HG03139 (cell line): ENCODE data around the gene NACAD.
"Not testable (repeated sequence)": the region's sequence is repeated elsewhere in the genome, so short reads cannot be mapped to it uniquely, and the experiment has no call there.

Source experiments
- ATAC-seq: cut with Tn5 transposase; IDR thresholded peaks from one replicate; pipeline ENCODE4 v1.9.1; 2021; ENCODE audit not compliant: unreplicated experiment

The NACAD gene

DNA sequence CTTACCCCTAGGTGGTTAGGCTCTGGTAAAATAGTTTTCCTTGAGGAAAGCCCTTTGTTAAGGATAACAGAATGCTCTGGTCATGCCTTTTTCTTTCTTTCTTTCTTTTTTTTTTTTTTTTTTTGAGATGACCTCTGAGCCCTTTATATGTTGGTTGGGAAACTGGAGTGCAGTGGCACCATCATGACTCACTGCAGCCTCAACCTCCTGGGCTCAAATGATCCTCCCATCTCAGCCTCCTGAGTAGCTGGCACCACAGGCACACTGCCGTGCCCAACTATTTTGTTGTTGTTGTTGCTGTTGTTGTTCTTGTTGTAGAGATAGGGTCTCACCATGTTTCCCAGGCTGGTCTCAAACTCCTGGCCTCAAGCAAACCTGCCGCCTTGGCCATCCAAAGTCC, 27.4 kb downstream of the NACAD start:
- no peak for ATAC-seq

DNA sequence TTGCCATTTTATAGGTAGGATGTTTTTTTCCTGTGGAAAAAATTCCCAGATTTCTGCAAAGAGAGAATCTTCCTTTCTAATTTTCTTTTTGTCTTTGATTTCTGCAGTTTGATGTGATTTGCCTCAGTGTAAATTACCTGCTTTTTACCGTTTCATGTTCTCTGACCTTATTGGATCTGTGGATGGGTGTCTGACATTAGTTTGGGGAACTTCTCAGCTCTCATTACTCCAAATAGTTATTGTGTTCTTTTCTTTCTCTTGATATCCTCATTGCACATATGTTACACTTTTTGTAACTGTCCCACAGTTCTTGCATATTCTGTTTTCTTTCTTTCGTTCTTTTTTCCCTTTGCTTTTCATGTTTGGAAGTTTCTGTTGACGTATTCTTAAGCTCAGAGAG, 28.5 kb downstream of the NACAD start:
- ATAC-seq, result no peak

DNA sequence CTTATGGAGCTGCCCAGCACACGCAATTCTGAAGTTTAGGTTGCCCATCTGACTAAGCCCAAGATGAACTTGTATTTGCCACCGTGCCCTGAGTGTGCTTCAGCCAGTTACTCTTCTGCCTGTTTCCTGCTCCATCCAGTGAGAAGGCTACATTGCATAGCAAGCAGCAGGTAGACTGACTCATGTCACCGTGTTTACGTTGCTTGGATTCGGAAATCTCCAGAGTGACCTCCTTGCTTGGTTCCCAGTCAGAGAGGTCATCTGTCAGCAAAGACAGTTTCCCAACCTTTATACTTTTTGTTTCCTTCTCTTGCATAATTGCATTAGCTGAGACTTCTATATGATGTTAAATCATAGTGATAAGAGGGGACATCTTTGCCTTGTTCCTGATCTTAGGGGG, 30.9 kb downstream of the NACAD start:
- ATAC-seq, result no peak

DNA sequence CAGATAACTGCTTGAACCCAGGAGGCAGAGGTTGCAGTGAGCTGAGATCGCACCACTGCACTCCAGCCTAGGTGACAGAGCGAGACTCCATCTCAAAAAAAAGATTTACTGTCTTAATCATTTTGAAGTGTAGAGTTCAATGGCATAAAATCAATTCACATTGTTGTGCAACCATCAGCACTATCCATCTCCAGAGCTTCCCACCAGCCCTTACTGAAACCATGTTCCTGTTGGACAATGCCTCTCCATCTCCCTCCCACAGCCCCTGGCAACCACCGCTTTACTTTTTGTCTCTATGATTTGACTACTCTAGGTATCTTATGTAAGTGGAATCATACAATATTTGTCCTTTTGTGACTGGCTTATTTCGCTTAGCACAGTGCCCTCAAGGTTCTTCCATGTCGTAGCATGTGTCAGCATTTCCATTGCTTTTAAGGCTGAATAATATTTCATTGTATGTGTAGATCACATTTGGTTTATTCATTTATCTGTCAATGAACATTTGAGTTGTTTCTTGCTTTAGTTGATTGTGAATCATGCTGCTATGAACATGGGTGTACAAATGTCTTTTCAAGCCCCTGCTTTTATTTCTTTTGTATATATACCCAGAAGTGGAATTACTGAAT, 33.1 kb downstream of the NACAD start:
- ATAC-seq, result no peak

DNA sequence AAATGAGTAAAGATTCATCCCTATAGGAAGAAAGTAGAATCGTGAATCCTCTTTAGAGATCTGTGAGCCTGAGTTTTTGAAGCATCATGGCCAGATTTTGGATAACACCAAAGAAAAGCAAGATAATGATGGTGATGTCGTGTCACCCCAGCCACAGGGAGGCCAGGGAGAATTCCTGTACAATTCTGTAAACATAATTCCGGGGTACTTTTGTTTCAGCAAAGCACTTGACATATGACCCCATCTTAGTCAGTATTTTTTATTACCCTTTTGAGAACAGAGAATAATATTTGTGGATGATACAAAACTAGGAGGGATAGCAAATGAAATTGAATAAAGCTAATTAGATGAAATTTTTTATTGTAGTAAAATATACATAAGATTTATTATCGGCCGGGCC, 33.8 kb downstream of the NACAD start:
- no peak for ATAC-seq

DNA sequence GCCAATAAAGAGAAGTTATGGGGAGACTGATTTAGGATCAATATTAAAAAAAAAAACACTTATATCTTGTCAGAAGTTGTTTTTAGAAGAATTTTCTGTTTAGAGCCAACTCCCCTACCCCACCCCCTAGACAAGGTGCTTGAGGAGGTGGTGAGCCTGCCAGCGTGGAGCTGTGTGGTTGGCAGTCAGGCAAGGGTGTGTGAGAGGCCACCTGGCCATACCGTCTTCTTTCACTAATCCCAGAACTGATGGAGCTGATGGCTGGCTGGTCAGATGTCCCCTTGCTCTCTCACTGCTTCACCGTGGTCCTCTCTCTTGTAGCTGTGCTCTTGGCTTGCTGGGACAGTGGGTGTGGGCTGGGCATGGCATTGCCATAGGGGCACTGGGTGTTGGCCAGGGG, 34.3 kb downstream of the NACAD start:
- ATAC-seq, result no peak

DNA sequence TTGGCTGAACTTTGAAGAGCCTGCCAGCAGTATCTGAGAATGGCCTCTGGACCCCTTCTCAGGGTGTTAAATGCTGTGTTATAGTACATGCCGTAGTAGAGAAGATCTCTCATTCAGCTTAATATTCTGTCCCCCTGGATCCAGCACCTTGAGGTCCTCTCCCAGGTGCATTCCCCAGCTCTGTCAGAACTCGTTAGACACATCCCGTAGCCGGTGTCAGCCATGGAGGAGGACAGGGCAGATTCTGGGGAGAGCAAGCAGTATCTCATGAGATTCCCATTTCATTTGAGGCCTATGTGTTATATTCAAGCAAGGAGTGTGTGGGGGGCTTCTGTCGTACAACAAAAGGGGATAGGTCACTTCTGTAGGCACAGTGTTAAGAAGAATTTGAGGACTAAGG, 34.8 kb downstream of the NACAD start:
- no peak for ATAC-seq

DNA sequence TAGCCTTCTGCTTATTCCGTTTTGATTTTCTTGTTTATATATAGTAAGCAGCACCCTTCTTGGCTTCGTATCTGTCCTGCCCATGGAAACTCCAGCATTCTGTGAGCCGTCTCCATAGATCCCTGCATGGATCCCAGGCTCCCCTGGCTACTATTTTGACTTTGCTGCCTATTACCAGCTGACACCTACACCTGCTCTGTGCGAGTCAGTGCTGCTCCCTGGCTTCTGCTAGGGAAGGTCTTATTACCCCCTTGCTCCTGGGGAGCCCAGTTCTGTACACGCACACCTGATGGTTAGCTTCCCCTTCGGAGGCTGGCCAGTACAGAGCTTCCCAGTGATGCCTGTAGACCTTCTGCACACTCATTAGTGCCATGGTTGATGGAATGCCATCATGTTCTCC, 35.4 kb downstream of the NACAD start:
- no peak for ATAC-seq

DNA sequence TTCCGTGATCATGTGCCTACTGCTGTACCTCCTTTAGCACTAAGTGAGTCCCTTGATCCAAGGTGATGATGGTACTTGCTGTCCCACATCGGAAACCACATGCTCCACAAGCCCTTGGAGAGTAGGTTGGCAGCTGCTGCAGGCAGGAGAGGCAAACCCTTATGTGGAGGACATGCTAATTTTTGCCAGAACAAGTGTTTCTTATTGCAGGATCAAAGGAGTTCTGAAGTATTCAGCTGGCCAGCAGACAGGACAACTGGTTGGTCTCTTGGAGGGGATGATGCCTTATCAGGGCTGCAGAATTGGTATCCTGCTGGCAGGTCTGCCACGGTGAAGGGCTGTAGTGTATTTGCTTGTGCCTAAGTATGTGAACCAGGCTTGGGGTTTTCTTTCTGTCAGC, 36.8 kb downstream of the NACAD start:
- ATAC-seq, result no peak

DNA sequence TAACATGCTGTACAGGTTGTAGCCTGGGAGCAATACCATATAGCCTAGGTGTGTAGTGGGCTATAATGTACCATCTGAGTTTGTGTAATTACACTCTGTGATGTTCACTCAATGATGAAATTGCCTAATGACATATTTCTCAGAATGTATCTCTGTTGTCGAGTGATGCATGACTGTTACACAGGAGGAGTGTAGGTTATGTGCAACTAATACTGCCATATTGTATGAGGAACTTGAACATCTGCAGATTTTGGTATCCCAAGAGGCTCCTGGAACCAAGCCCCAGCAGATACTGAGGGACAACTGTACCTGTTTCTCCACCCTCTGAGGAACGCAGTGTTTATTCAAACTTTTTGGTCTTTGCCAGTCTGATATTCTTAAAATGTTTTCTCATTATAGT, 38.6 kb downstream of the NACAD start:
- ATAC-seq, result no peak

DNA sequence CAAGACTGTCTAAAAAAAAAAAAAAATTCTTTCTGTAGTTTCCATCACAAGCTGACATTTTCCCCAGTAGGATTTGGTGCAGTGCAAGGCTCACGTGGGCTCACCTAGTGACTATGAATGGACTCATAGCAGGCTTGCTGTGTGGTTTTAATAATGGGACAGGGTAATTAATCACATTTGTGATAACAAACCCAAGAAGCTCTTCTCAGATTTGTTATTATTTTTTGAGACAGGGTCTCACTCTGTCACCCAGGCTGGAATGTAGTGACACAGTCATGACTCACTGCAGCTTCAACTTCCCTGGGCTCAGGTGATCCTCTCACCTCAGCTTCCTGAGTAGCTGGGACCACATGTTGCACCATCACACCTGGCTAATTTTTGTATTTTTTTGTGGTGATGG, 40.0 kb downstream of the NACAD start:
- no peak for ATAC-seq

DNA sequence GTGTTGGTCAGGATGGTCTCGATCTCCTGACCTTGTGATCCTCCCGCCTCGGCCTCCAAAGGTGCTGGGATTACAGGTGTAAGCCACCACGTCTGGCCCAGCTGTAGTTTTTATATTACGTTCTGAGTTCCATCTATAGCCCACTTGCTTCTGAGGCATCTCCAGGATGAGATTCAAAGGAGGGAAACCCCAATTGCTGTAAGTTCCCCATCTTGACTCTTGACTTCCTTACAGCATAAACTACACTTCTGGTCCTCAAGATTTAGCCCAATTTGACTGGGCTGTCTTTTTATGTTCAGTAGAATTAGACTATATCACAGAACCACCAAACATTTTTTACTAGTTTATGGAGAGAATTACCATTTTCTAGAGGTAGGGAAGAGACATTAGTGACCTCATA, 44.4 kb downstream of the NACAD start:
- ATAC-seq, result no peak

DNA sequence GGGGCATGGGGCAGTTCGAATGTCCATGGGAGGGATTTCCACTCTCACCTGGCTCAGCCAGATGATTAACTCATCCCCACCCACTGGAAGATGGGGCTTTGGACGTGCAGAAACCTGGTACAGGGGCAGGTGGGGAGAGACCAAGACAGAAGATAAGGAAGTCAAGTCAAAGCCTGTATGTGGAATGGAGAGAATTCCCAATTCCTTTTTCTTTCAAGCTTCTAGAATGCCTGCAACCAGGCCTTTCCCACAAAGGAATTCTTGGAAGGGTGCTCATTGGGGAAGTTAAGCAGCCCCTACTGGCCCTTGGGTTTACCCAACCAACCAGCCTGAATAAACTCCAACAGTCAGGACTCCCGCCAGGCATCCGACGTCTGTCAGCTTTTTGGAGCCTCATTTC, 49.7 kb downstream of the NACAD start:
- ATAC-seq, result no peak

DNA sequence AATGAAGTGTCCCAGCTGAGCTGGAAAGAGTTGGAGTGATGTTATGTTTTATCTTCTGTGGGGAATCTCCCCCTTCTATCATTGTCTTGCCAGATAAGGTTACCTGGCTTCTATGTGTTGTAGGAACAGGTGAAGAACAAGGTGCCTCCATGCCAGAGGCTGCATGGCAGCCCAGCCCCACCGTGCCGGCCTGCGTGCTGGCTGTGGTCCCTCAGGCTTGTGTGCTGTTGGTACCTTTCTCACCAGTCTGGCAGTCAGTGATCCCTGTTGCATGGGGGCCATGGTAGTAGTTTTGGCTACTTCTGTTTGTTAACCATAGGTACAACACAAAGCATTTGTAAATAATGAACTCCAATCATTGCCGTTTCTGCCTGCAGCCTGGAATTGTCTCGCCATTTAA, 50.9 kb downstream of the NACAD start:
- ATAC-seq, result no peak

DNA sequence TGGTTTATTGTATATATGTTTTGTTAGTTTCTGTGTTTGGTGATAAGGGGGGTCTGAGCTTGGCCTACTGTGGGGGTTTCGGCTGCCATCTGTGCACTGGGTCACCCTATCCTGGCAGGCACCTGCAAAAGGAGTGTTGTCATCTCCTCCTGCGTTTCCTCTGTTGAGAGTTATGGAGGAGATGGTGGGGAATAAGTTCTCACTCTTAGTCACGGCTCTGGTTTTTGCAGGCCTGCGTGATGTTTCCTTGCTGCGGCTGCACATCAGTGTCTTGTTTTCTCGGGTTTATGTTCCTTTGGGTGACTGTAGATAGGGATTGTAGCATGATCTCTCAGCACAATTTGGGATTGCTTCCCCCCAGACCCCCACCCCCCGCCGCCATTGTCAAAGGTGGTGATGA, 52.0 kb downstream of the NACAD start:
- ATAC-seq, result no peak

DNA sequence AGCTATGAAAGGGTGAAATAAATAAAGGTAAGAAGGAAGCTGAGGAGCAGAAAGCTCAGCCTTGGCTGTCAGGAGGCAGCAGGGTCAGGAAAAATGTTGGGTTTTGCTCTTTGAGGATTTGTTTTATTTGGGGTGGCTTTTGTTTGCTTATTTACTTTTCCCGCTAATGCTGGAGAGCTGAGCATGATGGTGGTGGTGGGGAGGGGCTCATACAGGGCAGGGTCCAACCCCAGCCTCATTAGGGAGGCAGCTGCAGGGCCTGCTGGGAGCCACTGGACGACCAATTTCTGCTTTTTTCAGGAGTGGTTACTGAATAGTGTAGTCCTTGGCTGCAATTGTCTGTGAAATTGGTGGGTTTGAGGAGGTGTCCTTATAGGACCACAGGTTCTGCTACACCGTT, 52.5 kb downstream of the NACAD start:
- ATAC-seq, result no peak

DNA sequence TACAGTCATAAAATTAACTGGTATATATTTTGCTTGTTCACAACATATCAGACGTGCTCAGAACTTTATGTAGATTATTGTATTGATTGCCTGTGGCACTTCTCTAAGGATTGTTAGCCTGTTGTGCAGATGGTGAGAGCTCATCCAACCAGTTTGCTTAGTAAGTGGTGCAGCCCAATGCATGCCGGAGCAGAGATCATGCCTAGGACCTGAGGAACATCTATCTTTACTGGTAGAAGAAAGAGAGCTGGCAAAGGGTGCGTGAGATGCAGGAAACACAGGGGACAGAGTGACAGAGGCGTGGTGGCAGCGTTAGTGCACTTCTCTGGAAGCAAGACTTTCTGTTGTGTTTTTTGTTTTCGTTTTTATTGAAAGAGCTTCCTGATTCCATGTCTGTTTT, 52.9 kb downstream of the NACAD start:
- ATAC-seq, result no peak

DNA sequence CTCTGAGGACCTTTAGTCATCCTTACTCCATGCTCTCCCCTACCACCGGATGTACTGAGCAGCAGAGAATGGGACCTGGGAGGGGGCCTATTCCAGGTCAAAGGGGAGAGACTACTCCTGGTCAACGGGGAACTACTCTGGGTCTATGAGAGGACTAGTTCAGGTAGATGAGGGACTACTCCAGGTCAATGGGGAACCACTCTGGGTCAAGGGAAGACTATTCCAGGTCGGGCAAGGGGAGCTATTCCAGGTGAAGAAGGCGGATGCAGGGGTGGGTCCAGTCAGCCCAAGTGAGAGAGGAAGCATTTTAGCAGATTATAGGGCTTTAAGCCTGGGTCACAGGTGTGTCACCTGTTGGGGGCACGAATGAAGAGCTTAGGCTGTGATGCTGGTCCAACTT, 53.4 kb downstream of the NACAD start:
- ATAC-seq, result no peak

DNA sequence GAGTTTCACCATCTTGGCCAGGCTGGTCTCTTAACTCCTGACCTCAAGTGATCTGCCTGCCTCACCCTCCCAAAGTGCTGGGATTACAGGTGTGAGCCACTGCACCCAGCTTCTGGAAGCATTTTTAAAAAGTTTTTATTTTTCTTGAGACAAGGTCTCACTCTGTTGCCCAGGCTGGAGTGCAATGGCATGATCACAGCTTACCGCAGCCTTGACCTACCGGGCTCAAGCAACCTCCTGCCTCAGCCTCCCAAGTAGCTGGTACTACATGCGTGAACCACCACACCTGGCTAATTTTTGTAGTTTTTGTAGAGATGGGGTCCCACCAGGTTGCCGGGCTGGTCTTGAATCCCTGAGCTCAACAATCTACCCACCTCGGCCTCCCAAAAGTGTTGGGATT, 54.1 kb downstream of the NACAD start:
- not testable (repeated sequence) for ATAC-seq

DNA sequence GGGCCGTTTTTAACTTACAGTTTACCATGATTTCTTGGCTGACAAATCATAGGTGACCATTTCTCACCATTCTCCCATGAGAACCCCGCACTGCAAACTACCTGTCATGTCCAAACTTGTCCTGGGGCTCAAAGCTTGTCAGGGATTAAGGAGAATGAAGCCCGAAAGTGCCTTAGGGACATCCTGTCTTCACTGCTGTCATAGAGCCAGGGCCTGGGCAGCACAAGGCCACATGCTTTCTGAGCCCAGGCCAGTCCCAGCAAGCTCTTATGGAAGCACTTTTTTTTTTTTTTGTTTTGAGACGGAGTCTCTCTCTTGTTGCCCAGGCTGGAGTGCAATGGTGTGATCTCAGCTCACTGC, 54.9 kb downstream of the NACAD start:
- ATAC-seq, result no peak

DNA sequence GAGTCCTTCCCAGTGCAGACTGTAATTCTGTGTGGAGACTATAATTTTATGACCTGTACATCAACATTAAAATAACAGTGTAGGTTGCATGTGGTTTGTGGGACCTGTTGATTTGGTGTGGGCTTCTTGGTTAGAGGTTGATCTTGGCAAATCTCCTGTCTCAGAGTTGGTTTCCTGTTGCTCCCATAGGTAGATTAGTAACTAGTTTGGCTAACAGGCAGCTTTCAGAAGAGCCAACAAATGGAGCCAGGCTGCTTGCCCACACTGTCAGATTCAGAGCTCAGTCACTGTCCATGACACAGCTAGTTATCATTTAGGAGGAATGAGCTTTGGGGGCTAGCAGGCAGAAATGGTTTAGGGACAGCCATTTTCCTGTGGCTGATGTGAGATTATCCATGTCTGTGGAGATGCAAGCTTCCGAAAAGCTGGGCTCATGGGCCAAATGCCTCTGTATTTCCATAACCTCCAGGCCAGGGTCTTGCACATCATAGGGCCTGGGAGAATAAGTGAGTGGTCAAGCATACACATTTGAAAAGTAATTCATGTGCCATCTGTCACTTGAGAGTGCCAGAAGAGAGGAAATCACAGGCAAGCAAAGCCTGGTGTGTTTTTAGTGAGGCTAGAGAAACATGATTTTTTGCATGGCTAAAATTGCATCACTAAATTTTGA, 55.4 kb downstream of the NACAD start:
- no peak for ATAC-seq

DNA sequence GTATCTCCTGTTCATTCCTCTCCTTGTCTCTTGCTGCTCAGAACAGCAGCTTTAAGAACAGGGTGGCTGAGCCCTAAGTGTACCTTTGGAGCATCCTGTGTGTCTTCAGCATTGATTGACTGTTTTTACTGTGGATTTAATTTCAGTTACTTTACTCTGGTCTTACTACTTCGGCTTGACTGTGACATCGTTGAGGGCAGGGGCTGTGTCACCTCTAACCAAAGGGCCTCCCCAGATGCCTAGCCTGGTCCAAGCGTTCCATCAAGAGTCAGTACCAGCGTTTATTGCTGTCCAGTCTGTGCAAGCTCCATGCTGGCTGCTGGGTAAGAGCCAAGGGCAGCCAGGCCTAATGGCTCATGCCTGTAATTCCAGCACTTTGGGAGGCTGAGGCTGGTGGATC, 56.3 kb downstream of the NACAD start:
- ATAC-seq, result no peak

DNA sequence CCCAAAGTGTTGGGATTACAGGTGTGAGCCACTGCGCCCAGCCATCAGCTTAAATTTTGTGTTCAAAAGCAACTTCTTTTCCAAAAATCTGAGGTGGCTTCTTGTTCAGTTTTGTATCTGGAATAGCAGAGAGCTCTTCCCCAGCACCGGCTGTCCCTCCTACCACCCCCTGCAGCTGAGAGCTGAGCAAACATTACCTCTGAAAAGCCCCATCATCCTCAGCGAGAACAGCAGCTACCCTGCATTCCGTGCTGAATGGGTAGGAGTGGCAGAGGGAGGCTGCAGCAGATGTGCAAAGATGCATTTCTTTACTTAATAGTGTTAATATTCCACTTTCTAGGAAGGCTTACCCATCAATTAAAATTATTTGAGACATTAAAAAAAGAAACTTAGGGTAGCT, 56.9 kb downstream of the NACAD start:
- no peak for ATAC-seq
